ENCODE results near the gene PTPRN2. TPM values are rescaled to one million over a fixed set of nuclear protein-coding genes. Genes with fewer than 3 reads are reported as not detected.

The PTPRN2 gene
- total RNA-seq, 1 experiment from 2014 or later, result 1.7 TPM

GRCh38 chr7:157839672-157840167, 747.9 kb downstream of the PTPRN2 start:
- Histone ChIP-seq H3K36me3 (ENCODE audit: insufficient read depth, low read length) (no peaks in the 10 kb centered on the region), H3K9me3 (ENCODE audit: low read length) (peaks cover 11% of the 10 kb centered on the region), H3K4me3 (ENCODE audit: low read length) (no peak overlapping the region), H3K27me3 (ENCODE audit: low read length) (no peaks in the 10 kb centered on the region), H3K4me2 (ENCODE audit: low read depth, low read length, poor library complexity, severe bottlenecking) (no peak overlapping the region), H2AFZ (ENCODE audit: low read length) (no peak overlapping the region), H3K27ac (ENCODE audit: low read length) (no peak overlapping the region), H3K79me2 (ENCODE audit: low read length) (no peaks in the 10 kb centered on the region), H4K20me1 (ENCODE audit: insufficient read depth, low read depth, low read length) (no peaks in the 10 kb centered on the region), H3K9ac (ENCODE audit: low read length) (no peak overlapping the region), H3K9me2 (replicated peaks; ENCODE audit: insufficient read depth, low read length) (no peaks in the 10 kb centered on the region), H3K4me1 (ENCODE audit: low read length) (no peaks in the 10 kb centered on the region)
- no peak for DNase-seq

- no peaks in the 10 kb centered on the region for H3K27me3 ChIP-seq (ENCODE audit: low read length)
- no peak overlapping the region for H3K9ac ChIP-seq (ENCODE audit: low read length)
- H2AFZ ChIP-seq (ENCODE audit: low read length), result no peak overlapping the region
- H3K36me3 ChIP-seq (ENCODE audit: insufficient read depth, low read length), result no peaks in the 10 kb centered on the region
- no peaks in the 10 kb centered on the region for H3K9me2 ChIP-seq (replicated peaks; ENCODE audit: insufficient read depth, low read length)
- no peak overlapping the region for H3K4me2 ChIP-seq (ENCODE audit: low read depth, low read length, poor library complexity, severe bottlenecking)
- no peak overlapping the region for H3K27ac ChIP-seq (ENCODE audit: low read length)
- H3K4me1 ChIP-seq (ENCODE audit: low read length), result no peaks in the 10 kb centered on the region
- H4K20me1 ChIP-seq (ENCODE audit: insufficient read depth, low read depth, low read length), result no peaks in the 10 kb centered on the region
- H3K4me3 ChIP-seq (ENCODE audit: low read length), result no peak overlapping the region
- DNase-seq, result no peak
- no peaks in the 10 kb centered on the region for H3K79me2 ChIP-seq (ENCODE audit: low read length)
- H3K9me3 ChIP-seq (ENCODE audit: low read length), result peaks cover 11% of the 10 kb centered on the region
Observed at GRCh38 chr7:157839226-157839625, 748.4 kb downstream of the PTPRN2 start.

DNA sequence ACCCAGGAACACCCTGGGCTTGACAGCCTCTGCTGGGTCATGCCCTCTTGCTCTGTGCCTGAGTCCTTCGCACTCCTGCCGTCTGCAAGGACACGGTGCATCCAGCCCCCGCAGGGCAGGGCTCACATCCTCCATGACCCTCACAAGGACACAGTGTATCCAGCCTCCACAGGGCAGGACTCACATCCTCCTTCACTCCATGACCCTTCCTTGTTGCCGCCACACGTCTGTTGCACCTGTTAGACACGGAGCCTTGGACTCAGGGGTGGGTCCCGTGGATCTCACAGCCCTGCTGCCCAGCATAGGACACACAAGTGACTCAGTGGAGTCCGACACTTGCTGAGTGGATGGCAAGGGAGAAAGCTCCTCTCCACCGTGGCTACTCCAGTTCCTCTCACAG, 750.1 kb downstream of the PTPRN2 start:
- H2AFZ ChIP-seq (ENCODE audit: low read length), result no peak overlapping the region
- peaks cover 11% of the 10 kb centered on the region for H3K9me3 ChIP-seq (ENCODE audit: low read length)
- no peak overlapping the region for H3K4me2 ChIP-seq (ENCODE audit: low read depth, low read length, poor library complexity, severe bottlenecking)
- no peaks in the 10 kb centered on the region for H3K27me3 ChIP-seq (ENCODE audit: low read length)
- H3K36me3 ChIP-seq (ENCODE audit: insufficient read depth, low read length), result no peaks in the 10 kb centered on the region
- no peak overlapping the region for H3K27ac ChIP-seq (ENCODE audit: low read length)
- no peak overlapping the region for H3K9ac ChIP-seq (ENCODE audit: low read length)
- H3K79me2 ChIP-seq (ENCODE audit: low read length), result no peaks in the 10 kb centered on the region
- H4K20me1 ChIP-seq (ENCODE audit: insufficient read depth, low read depth, low read length), result no peaks in the 10 kb centered on the region
- no peaks in the 10 kb centered on the region for H3K9me2 ChIP-seq (replicated peaks; ENCODE audit: insufficient read depth, low read length)
- DNase-seq, result no peak
- H3K4me3 ChIP-seq (ENCODE audit: low read length), result no peak overlapping the region
- H3K4me1 ChIP-seq (ENCODE audit: low read length), result no peaks in the 10 kb centered on the region

- no peaks in the 10 kb centered on the region for H3K36me3 ChIP-seq (ENCODE audit: insufficient read depth, low read length)
- H3K9me3 ChIP-seq (ENCODE audit: low read length), result peaks cover 11% of the 10 kb centered on the region
- no peaks in the 10 kb centered on the region for H3K27me3 ChIP-seq (ENCODE audit: low read length)
- H2AFZ ChIP-seq (ENCODE audit: low read length), result no peak overlapping the region
- H3K4me1 ChIP-seq (ENCODE audit: low read length), result no peaks in the 10 kb centered on the region
- no peak for DNase-seq
- H3K79me2 ChIP-seq (ENCODE audit: low read length), result no peaks in the 10 kb centered on the region
- H3K27ac ChIP-seq (ENCODE audit: low read length), result no peak overlapping the region
- no peak overlapping the region for H3K4me3 ChIP-seq (ENCODE audit: low read length)
- H4K20me1 ChIP-seq (ENCODE audit: insufficient read depth, low read depth, low read length), result no peaks in the 10 kb centered on the region
- no peaks in the 10 kb centered on the region for H3K9me2 ChIP-seq (replicated peaks; ENCODE audit: insufficient read depth, low read length)
- H3K4me2 ChIP-seq (ENCODE audit: low read depth, low read length, poor library complexity, severe bottlenecking), result no peak overlapping the region
- H3K9ac ChIP-seq (ENCODE audit: low read length), result no peak overlapping the region
Observed at GRCh38 chr7:157837047-157837446, 750.6 kb downstream of the PTPRN2 start.

- H3K4me1 ChIP-seq (ENCODE audit: low read length), result no peaks in the 10 kb centered on the region
- no peak overlapping the region for H3K27ac ChIP-seq (ENCODE audit: low read length)
- no peaks in the 10 kb centered on the region for H3K9me2 ChIP-seq (replicated peaks; ENCODE audit: insufficient read depth, low read length)
- H3K9ac ChIP-seq (ENCODE audit: low read length), result no peak overlapping the region
- H4K20me1 ChIP-seq (ENCODE audit: insufficient read depth, low read depth, low read length), result no peaks in the 10 kb centered on the region
- no peaks in the 10 kb centered on the region for H3K79me2 ChIP-seq (ENCODE audit: low read length)
- H3K27me3 ChIP-seq (ENCODE audit: low read length), result no peaks in the 10 kb centered on the region
- no peaks in the 10 kb centered on the region for H3K36me3 ChIP-seq (ENCODE audit: insufficient read depth, low read length)
- H2AFZ ChIP-seq (ENCODE audit: low read length), result no peak overlapping the region
- no peak overlapping the region for H3K4me2 ChIP-seq (ENCODE audit: low read depth, low read length, poor library complexity, severe bottlenecking)
- H3K9me3 ChIP-seq (ENCODE audit: low read length), result peaks cover under 1% of the 10 kb centered on the region
- H3K4me3 ChIP-seq (ENCODE audit: low read length), result no peak overlapping the region
- DNase-seq, result no peak
Observed at GRCh38 chr7:157834501-157835163, 753.0 kb downstream of the PTPRN2 start.

GRCh38 chr7:157832866-157833607, 754.6 kb downstream of the PTPRN2 start:
- no peak overlapping the region for H2AFZ ChIP-seq (ENCODE audit: low read length)
- H3K9me2 ChIP-seq (replicated peaks; ENCODE audit: insufficient read depth, low read length), result no peaks in the 10 kb centered on the region
- no peak overlapping the region for H3K9ac ChIP-seq (ENCODE audit: low read length)
- no peaks in the 10 kb centered on the region for H3K36me3 ChIP-seq (ENCODE audit: insufficient read depth, low read length)
- H3K27ac ChIP-seq (ENCODE audit: low read length), result no peak overlapping the region
- no peaks in the 10 kb centered on the region for H3K4me1 ChIP-seq (ENCODE audit: low read length)
- H3K9me3 ChIP-seq (ENCODE audit: low read length), result no peaks in the 10 kb centered on the region
- H3K27me3 ChIP-seq (ENCODE audit: low read length), result no peaks in the 10 kb centered on the region
- H3K4me2 ChIP-seq (ENCODE audit: low read depth, low read length, poor library complexity, severe bottlenecking), result no peak overlapping the region
- no peaks in the 10 kb centered on the region for H4K20me1 ChIP-seq (ENCODE audit: insufficient read depth, low read depth, low read length)
- H3K79me2 ChIP-seq (ENCODE audit: low read length), result no peaks in the 10 kb centered on the region
- DNase-seq, result no peak
- no peak overlapping the region for H3K4me3 ChIP-seq (ENCODE audit: low read length)

DNA sequence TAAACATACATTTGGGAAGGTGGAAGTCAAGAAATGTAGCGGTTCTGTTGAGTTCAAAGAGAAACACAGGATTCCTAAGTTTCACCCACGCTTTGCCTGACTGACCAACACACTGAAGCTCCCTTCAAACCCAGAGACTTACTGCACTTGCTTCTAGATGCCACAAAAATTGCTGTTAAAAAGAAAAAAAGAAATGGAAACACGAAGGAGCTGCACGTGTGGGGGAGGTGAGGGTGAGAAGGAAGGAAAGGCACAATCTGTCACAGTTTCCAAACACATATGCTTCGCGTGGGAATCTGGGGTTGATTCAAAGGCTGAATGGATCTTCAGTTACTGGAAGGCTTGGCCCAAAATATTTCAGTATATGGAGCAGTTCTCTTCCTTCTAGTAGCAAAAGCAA, 755.2 kb downstream of the PTPRN2 start:
- Histone ChIP-seq H3K27ac (ENCODE audit: low read length) (no peak overlapping the region), H3K9ac (ENCODE audit: low read length) (no peak overlapping the region), H3K4me1 (ENCODE audit: low read length) (no peaks in the 10 kb centered on the region), H3K9me2 (replicated peaks; ENCODE audit: insufficient read depth, low read length) (no peaks in the 10 kb centered on the region), H3K4me3 (ENCODE audit: low read length) (no peak overlapping the region), H3K27me3 (ENCODE audit: low read length) (no peaks in the 10 kb centered on the region), H3K36me3 (ENCODE audit: insufficient read depth, low read length) (no peaks in the 10 kb centered on the region), H2AFZ (ENCODE audit: low read length) (no peak overlapping the region), H3K9me3 (ENCODE audit: low read length) (no peaks in the 10 kb centered on the region), H4K20me1 (ENCODE audit: insufficient read depth, low read depth, low read length) (no peaks in the 10 kb centered on the region), H3K4me2 (ENCODE audit: low read depth, low read length, poor library complexity, severe bottlenecking) (no peak overlapping the region), H3K79me2 (ENCODE audit: low read length) (no peaks in the 10 kb centered on the region)
- no peak for DNase-seq

DNA sequence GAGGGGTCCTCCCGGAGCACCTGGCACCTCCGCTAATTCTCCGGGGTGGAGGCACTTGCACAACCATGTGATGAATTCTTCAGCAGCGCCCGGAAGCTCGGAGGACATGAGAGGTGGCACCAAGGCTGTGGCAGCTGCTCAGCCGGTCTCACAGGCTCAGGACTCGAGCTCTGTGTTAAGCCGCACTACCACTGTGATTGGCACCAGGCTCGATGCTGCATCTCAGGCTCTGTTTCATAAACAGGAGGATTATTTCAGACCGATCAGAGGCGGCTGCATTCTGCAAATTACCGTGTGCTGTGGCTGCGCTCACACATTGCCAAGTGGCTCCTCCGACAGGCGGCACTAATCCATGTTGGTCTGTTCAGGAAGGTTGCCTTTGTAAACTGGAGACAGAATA, 755.6 kb downstream of the PTPRN2 start:
- H3K9me2 ChIP-seq (replicated peaks; ENCODE audit: insufficient read depth, low read length), result no peaks in the 10 kb centered on the region
- H3K9ac ChIP-seq (ENCODE audit: low read length), result no peak overlapping the region
- no peak overlapping the region for H2AFZ ChIP-seq (ENCODE audit: low read length)
- no peaks in the 10 kb centered on the region for H3K27me3 ChIP-seq (ENCODE audit: low read length)
- no peak overlapping the region for H3K27ac ChIP-seq (ENCODE audit: low read length)
- no peak for DNase-seq
- no peaks in the 10 kb centered on the region for H4K20me1 ChIP-seq (ENCODE audit: insufficient read depth, low read depth, low read length)
- H3K4me3 ChIP-seq (ENCODE audit: low read length), result no peak overlapping the region
- no peaks in the 10 kb centered on the region for H3K9me3 ChIP-seq (ENCODE audit: low read length)
- no peaks in the 10 kb centered on the region for H3K36me3 ChIP-seq (ENCODE audit: insufficient read depth, low read length)
- no peaks in the 10 kb centered on the region for H3K4me1 ChIP-seq (ENCODE audit: low read length)
- H3K79me2 ChIP-seq (ENCODE audit: low read length), result no peaks in the 10 kb centered on the region
- no peak overlapping the region for H3K4me2 ChIP-seq (ENCODE audit: low read depth, low read length, poor library complexity, severe bottlenecking)
